ENCODE results near the gene FOXJ3.

FOXJ3 gene

GRCh38 chr1:42140191-42140590 lies 194.8 kb downstream of the FOXJ3 start:
- no peak for DNase-seq (ENCODE audit: low spot score)
- TF ChIP-seq CTCF (IDR thresholded peaks at IDR 0.05) = no peak
- H3K4me3 ChIP-seq = no peak overlapping the region
- no peak overlapping the region for H3K27ac ChIP-seq

- Histone ChIP-seq H3K27ac (no peak overlapping the region), H3K4me3 (no peak overlapping the region)
- TF ChIP-seq CTCF (IDR thresholded peaks at IDR 0.05) = no peak
- no peak for DNase-seq (ENCODE audit: low spot score)
Observed at GRCh38 chr1:42139444-42139843, 195.6 kb downstream of the FOXJ3 start.

- no peak for DNase-seq (ENCODE audit: low spot score)
Observed at GRCh38 chr1:42138586-42138985, 196.4 kb downstream of the FOXJ3 start.

GRCh38 chr1:42137766-42138165 lies 197.3 kb downstream of the FOXJ3 start:
- no peak overlapping the region for H3K27ac ChIP-seq
- no peak overlapping the region for H3K4me3 ChIP-seq
- DNase-seq (ENCODE audit: low spot score) = no peak
- TF ChIP-seq CTCF (IDR thresholded peaks at IDR 0.05) = no peak

More at GRCh38 chr1:42138586-42138985, 196.4 kb downstream of the FOXJ3 start:
- no peak for TF ChIP-seq CTCF (IDR thresholded peaks at IDR 0.05)
- no peak overlapping the region for H3K27ac ChIP-seq
- H3K4me3 ChIP-seq = no peak overlapping the region

- no peak overlapping the region for H3K4me3 ChIP-seq
- H3K27ac ChIP-seq = no peak overlapping the region
- DNase-seq (ENCODE audit: low spot score) = no peak
- TF ChIP-seq CTCF (IDR thresholded peaks at IDR 0.05) = no peak
Observed at GRCh38 chr1:42136466-42136865, 198.6 kb downstream of the FOXJ3 start.

- H3K27ac ChIP-seq = no peak overlapping the region
- no peak overlapping the region for H3K4me3 ChIP-seq
- DNase-seq (ENCODE audit: low spot score) = no peak
- TF ChIP-seq CTCF (IDR thresholded peaks at IDR 0.05) = no peak
Observed at GRCh38 chr1:42135426-42135825, 199.6 kb downstream of the FOXJ3 start.

- TF ChIP-seq CTCF (IDR thresholded peaks at IDR 0.05) = no peak
- no peak for DNase-seq (ENCODE audit: low spot score)
- Histone ChIP-seq H3K4me3 (no peak overlapping the region), H3K27ac (no peak overlapping the region)
Observed at GRCh38 chr1:42133809-42134526, 201.1 kb downstream of the FOXJ3 start.

Data from coronary artery (tissue), 2 donors.